Neural cell (in vitro differentiated cells): ENCODE results near the gene IFT122. TPM values are rescaled to one million over a fixed set of nuclear protein-coding genes. Genes with fewer than 3 reads are reported as not detected.

Source experiments
- H2AFZ ChIP-seq: fragments of 200-600, 300-800 bp; sonication (generic), shearing (Covaris generic); 2 replicates; pipeline ENCODE4 v1.6.0; 2014; ENCODE audit warnings: low read depth, mild to moderate bottlenecking, antibody characterized with exemption, low read length, moderate library complexity
- H3F3A ChIP-seq: fragments of 200-600 bp; shearing (Covaris generic); 2 replicates; pipeline ENCODE4 v1.6.1; 2016; ENCODE audit warnings: mild to moderate bottlenecking, moderate library complexity, mixed read lengths, antibody characterized with exemption, low read length; ENCODE audit not compliant: insufficient read depth, poor library complexity, severe bottlenecking
- H3K27ac ChIP-seq: fragments of 200-600, 300-800 bp; sonication (generic), shearing (Covaris generic); 2 replicates; pipeline ENCODE4 v1.5.1; 2014; ENCODE audit warnings: mild to moderate bottlenecking, low read length, moderate library complexity
- H3K27me3 ChIP-seq: fragments of 300-800, 200-600 bp; sonication (generic), shearing (Covaris generic); 2 replicates; pipeline ENCODE4 v1.6.0; 2014; ENCODE audit warnings: mild to moderate bottlenecking, low read depth, low read length, moderate library complexity; ENCODE audit not compliant: insufficient read depth
- H3K36me3 ChIP-seq: fragments of 300-800, 200-600 bp; sonication (generic), shearing (Covaris generic); 2 replicates; pipeline ENCODE4 v1.5.1; 2014; ENCODE audit warnings: mild to moderate bottlenecking, antibody characterized with exemption, low read length, moderate library complexity; ENCODE audit not compliant: insufficient read depth
- H3K4me2 ChIP-seq: fragments of 300-800, 200-600 bp; sonication (generic), shearing (Covaris generic); 2 replicates; pipeline ENCODE4 v1.6.0; 2014; ENCODE audit warnings: mild to moderate bottlenecking, low read length
- H3K4me3 ChIP-seq: fragments of 300-800, 200-600 bp; sonication (generic), shearing (Covaris generic); 2 replicates; pipeline ENCODE4 v1.5.1; 2014; ENCODE audit warnings: mild to moderate bottlenecking, low read length, moderate library complexity
- H3K79me2 ChIP-seq: fragments of 200-600 bp; shearing (Covaris generic); replicated peaks from 2 replicates; pipeline ENCODE4 v1.6.0; 2014; ENCODE audit warnings: mild to moderate bottlenecking, low read length, moderate library complexity; ENCODE audit not compliant: insufficient read depth
- H3K9ac ChIP-seq: fragments of 300-800, 200-600 bp; sonication (generic), shearing (Covaris generic); 2 replicates; pipeline ENCODE4 v1.6.1; 2016; ENCODE audit warnings: mild to moderate bottlenecking, low read length, mixed read lengths
- H3K9me2 ChIP-seq: fragments of 200-600 bp; shearing (Covaris generic); 2 replicates; pipeline ENCODE4 v1.6.1; 2016; ENCODE audit warnings: mild to moderate bottlenecking, low read length, mixed read lengths; ENCODE audit not compliant: insufficient read depth
- H3K9me3 ChIP-seq: fragments of 200-600, 300-800 bp; sonication (generic), shearing (Covaris generic); 2 replicates; pipeline ENCODE4 v1.6.1; 2016; ENCODE audit warnings: mild to moderate bottlenecking, mixed run types, low read length, moderate library complexity, mixed read lengths
- H4K20me1 ChIP-seq: fragments of 200-600 bp; shearing (Covaris generic); 2 replicates; pipeline ENCODE4 v1.6.1; 2016; ENCODE audit warnings: mild to moderate bottlenecking, mixed run types; ENCODE audit not compliant: insufficient read depth
- CTCF ChIP-seq: fragments of 450-650 bp; IDR thresholded peaks from 2 replicates; pipeline ENCODE4 v1.5.1; 2014; ENCODE audit warnings: antibody characterized with exemption, mild to moderate bottlenecking, moderate library complexity; ENCODE audit not compliant: poor library complexity, severe bottlenecking
- EP300 ChIP-seq: fragments of 450-650 bp; conservative IDR thresholded peaks from 2 replicates; pipeline ENCODE4 v1.6.1; 2014; ENCODE audit warnings: antibody characterized with exemption, mild to moderate bottlenecking, moderate library complexity; ENCODE audit not compliant: poor library complexity, severe bottlenecking
- EZH2 ChIP-seq: fragments of 200-600, 300-800 bp; shearing (Covaris generic), sonication (generic); IDR thresholded peaks from 2 replicates; pipeline ENCODE4 v1.6.1; 2014; ENCODE audit warnings: antibody characterized with exemption, low read length, borderline replicate concordance, mild to moderate bottlenecking; ENCODE audit not compliant: insufficient read depth, poor library complexity, severe bottlenecking
- MXI1 ChIP-seq: fragments of 450-650 bp; conservative IDR thresholded peaks from 2 replicates; pipeline ENCODE4 v1.6.1; 2014; ENCODE audit warnings: antibody characterized with exemption, mild to moderate bottlenecking; ENCODE audit not compliant: poor library complexity, severe bottlenecking
- POLR2AphosphoS5 ChIP-seq: IDR thresholded peaks from 2 replicates; pipeline ENCODE4 v1.6.1; 2012
- RAD21 ChIP-seq: fragments of 450-650 bp; conservative IDR thresholded peaks from 2 replicates; pipeline ENCODE4 v1.6.1; 2014; ENCODE audit warnings: antibody characterized with exemption, mild to moderate bottlenecking, moderate library complexity
- REST ChIP-seq: IDR thresholded peaks from 2 replicates; pipeline ENCODE4 v1.6.1; 2012; ENCODE audit warnings: borderline replicate concordance
- SMC3 ChIP-seq: fragments of 450-650 bp; conservative IDR thresholded peaks from 2 replicates; pipeline ENCODE4 v1.6.1; 2014; ENCODE audit warnings: antibody characterized with exemption, mild to moderate bottlenecking, moderate library complexity; ENCODE audit not compliant: poor library complexity
- TAF1 ChIP-seq: IDR thresholded peaks from 2 replicates; pipeline ENCODE4 v1.6.1; 2012; ENCODE audit warnings: low read depth
- polyA plus RNA-seq: library from polyadenylated mRNA; depleted of rRNA; stranded (reverse); fragments of >200 nt; gene quantifications from 2 replicates; pipeline ENCODE4 v1.2.3, GENCODE V29; 2014

IFT122 gene
- polyA plus RNA-seq, 1 donor from 2014 or later: 28.3 TPM

- no peaks in the 10 kb centered on the region for H4K20me1 ChIP-seq
- H3K9me3 ChIP-seq: no peaks in the 10 kb centered on the region
- no peak overlapping the region for H2AFZ ChIP-seq
- peaks cover 24% of the 10 kb centered on the region for H3K79me2 ChIP-seq
- no peaks in the 10 kb centered on the region for H3K36me3 ChIP-seq
- TF ChIP-seq SMC3: no peak
- TF ChIP-seq POLR2AphosphoS5: no peak
- TF ChIP-seq TAF1: no peak
- no peak for TF ChIP-seq RAD21
- no peak for TF ChIP-seq REST
- TF ChIP-seq CTCF: no peak
- no peak for TF ChIP-seq EZH2
- TF ChIP-seq EP300: no peak
- TF ChIP-seq MXI1: no peak
- H3K9me2 ChIP-seq: no peaks in the 10 kb centered on the region
- H3K4me2 ChIP-seq: peak overlapping the region; percentile 27
- no peak overlapping the region for H3K4me3 ChIP-seq
- H3K27ac ChIP-seq: no peak overlapping the region
- H3K9ac ChIP-seq: no peak overlapping the region
- no peaks in the 10 kb centered on the region for H3F3A ChIP-seq
- H3K27me3 ChIP-seq: no peaks in the 10 kb centered on the region
Measured at GRCh38 chr3:129442486-129442885, 2.5 kb downstream of the IFT122 start.

GRCh38 chr3:129442947-129443346, 2.9 kb downstream of the IFT122 start:
- Histone ChIP-seq H4K20me1 (no peaks in the 10 kb centered on the region), H3K9me2 (no peaks in the 10 kb centered on the region), H2AFZ (no peak overlapping the region), H3K36me3 (no peaks in the 10 kb centered on the region), H3K27me3 (no peaks in the 10 kb centered on the region), H3K9ac (no peak overlapping the region), H3K79me2 (peaks cover 24% of the 10 kb centered on the region), H3K4me3 (no peak overlapping the region), H3F3A (no peaks in the 10 kb centered on the region), H3K27ac (no peak overlapping the region), H3K4me2 (no peak overlapping the region), H3K9me3 (no peaks in the 10 kb centered on the region)
- TF ChIP-seq TAF1 (no peak), EP300 (no peak), CTCF (no peak), RAD21 (no peak), POLR2AphosphoS5 (no peak), REST (no peak), EZH2 (no peak), SMC3 (no peak), MXI1 (no peak)
